GM19395 (cell line): ENCODE data around the gene SLAMF6.
"Not testable (repeated sequence)": the region's sequence is repeated elsewhere in the genome, so short reads cannot be mapped to it uniquely, and the experiment has no call there.

Source experiments
- ATAC-seq: cut with Tn5 transposase; IDR thresholded peaks from one replicate; pipeline ENCODE4 v1.9.1; 2021; ENCODE audit warnings: mild to moderate bottlenecking, moderate library complexity; ENCODE audit not compliant: unreplicated experiment

Gene SLAMF6

DNA sequence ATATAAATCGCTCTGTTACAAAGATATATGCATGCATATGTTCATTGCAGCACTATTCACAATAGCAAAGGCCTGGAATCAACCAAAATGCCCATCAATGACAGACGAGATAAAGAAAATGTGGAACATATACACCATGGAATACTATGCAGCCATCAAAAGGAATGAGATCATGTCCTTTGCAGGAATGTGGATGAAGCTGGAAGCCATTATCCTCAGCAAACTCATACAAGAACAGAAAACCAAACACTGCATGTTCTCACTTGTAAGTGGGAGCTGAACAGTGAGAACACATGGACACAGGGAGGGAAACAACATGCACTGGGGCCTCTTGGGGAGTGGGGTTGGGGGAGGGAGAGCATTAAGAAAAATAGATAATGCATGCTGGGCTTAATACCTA is 5.5 kb downstream of the SLAMF6 start:
- not testable (repeated sequence) for ATAC-seq

DNA sequence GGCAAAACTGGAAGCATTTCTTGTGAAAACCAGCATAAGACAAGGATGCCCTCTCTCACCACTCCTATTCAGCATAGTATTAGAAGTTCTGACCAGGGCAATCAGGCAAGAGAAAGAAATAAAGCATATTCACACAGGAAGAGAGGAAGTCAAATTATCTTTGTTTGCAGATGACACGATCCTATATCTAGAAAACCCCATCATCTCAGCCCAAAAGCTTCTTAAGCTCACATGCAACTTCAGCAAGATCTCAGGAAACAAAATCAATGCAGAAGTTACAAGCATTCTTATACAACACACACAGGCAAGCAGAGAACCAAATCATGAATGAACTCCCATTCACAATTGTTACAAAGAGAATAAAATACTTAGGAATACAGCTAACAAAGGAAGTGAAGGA is 7.1 kb downstream of the SLAMF6 start:
- not testable (repeated sequence) for ATAC-seq

DNA sequence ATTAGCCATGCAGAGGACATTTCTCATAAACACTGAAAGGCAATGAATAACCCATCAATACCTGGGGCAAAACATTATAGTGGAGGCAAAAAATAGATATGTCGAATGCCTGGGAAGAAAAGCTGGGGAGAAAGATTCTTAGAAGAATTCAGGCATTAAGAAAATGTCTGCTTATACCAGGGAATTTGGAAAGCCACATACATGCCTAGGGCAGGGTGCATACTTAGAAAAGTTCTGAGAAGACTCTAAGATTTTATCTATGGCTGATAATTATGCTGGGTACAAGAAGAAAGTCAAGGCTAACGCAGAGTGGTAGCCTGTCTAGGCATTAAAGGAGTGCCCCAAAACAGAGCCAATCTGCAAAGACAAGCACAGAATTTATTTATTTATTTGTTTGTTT is 18.4 kb downstream of the SLAMF6 start:
- ATAC-seq, result no peak

DNA sequence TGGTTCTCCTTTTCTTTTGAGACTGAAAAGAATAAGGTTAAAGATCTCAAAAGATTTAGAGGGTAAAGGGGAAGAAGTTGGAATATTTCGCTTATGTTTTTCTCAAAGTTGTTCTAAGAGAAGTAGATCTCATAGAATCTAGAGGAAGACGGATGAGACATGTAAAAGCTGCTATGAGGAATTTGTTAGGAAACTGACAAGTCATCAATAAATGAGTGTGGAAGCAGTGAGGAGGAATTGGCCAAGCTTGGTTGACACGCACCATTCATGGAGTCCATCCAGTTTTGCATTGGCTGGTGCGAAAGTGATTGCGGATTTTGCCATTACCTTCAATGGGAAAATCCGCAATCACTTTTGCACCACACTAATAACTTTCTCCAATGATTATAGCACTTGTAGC is 20.0 kb downstream of the SLAMF6 start:
- no peak for ATAC-seq

DNA sequence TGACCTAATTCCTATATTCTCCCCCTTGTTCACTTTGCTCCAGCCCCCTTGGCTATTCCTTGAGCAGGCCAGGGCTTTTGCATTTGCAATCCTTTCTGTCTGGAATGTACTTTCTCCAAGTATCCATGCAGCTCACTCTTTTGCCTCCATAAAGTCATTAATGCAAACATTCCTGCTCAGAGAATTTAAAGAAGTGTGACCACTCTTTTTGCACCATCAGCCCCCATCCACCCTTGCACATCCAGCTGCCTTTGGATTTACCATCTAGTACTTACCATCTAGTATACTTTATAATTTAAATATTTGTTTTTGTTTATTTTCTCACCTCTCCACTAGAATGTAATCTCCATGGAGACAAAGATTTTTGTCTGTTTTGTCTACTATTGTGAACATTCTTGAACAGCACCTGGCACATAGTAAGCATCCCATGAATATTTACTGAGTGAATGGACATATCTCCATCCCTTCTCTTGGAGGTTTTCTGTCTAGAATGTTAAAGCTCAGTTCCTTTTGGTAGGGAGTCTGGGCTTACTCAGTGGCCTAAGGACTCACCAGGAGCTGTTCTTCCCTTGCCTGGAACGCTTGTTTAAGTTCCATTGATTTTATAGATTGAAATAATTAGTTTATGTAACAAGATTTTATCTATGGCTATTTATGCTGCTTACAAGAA is 22.6 kb downstream of the SLAMF6 start:
- no peak for ATAC-seq

DNA sequence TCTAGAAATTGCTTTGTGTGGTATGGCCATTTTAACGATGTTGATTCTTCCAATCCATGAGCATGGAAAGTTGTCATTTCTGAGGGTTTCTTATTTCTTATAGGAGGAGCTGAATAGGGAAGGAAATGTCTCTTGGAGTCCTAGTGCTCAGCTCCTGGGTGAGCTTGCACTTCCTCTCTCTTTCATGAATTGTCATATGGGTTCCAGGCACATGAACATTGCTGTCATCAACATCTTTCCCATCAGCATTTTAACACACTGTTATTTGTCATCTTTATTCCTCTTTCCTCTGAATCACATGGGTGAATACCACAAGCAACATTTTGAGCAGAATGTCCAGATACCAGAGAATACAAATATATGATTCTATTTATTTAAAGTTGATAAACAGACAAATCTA is 23.4 kb downstream of the SLAMF6 start:
- no peak for ATAC-seq

DNA sequence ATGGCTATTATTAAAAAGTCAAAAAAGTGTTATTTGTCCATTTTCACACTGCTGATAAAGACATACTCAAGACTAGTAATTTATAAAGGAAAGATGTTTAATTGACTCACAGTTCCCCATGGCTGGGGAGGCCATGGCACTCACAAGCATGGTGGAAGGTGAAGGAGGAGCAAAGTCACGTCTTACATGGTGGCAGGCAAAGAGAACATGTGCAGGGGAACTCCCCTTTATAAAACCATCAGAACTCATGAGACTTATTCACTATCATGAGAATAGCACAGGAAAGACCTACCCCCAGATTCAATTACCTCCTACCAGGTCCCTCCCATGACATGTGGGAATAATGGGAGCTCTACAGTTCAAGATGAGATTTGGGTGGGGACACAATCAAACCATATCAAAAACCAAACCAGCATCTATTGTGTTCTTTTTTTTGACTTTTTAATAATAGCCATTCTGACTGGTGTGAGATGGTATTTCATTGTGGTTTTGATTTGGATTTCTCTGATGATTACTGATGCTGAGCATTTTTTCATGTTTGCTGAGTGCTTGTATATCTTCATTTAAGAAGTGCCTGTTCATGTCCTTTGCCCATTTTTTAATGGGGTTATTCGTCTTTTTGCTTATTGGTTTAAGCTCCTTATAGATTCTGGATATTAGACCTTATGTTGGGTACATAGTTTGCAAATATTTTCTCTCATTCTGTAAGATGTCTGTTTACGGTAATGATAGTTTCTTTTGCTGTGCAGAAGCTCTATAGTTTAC is 24.6 kb downstream of the SLAMF6 start:
- not testable (repeated sequence) for ATAC-seq

DNA sequence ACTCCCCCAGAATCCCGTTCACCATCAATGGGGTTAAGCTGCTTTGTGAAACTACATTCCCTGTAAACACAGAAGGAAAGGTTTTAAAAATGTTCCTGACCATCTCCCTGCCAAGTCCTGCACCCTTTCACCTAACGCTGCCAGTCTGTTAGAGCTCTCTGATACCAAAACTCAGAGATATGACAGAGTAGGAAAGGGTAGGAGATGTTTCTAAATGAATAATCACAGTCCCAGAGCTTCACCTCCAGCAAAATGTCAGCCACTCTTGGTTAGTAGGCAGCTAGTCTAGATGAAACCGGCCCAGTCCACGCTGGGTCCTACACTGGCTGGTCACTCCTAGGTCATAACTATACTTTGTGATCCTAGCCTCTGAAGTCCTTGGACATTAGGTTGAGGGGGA is 26.7 kb downstream of the SLAMF6 start:
- no peak for ATAC-seq

DNA sequence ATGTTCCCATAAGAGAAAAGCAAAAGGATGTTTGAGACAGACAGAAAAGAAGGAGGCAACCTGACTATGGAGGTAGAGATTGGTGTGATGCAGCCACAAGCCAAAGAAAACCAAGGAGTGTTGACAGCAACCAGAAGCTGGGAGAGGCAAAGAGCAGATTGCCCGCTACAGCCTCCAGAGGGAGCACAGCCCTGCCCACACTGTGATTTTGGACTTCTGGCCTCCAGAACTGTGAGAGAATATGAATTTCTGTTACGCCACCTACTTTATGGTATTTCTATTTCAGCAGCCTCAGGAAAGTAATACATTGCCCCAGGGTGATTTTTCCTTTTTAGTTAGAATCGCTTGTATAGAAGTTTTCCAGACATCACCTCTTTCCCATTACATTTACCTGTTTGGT is 28.4 kb downstream of the SLAMF6 start:
- no peak for ATAC-seq

DNA sequence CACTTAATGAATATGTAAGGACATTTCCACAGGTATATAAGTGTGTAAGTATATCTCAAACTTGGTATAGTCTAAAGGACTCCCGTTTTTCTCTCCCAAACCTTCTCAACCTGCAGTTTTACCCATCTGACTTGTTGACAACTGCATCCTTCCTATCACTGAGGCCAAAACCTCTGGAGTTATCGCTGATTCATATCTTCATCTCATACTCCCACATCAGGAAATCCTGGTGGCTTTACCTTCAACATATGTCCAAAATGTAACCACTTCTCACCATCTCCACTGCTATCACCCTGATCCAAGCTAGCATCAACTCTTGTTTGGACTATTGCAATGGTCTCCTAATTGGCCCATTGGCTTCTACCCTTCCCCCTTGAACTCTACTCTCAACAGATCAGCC is 30.4 kb downstream of the SLAMF6 start:
- ATAC-seq, result no peak

DNA sequence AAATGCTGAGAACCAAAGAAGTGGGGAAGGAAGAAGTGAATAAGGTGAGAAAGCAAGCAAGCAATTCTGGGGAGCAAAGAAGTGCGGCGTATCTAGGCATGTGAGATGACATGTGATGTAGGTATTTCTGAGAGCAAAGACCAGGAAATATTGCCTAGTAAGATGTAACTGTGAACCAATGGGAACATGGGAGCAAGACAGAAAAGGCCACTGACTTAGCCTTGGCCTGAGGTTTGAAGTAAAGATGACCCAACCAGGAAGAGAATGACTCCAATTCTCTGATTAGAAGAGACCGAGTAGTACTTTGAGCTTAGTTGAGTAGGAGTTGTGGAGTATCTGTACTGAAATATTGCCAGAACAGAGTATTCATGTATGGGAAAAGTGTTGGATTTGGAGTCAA is 31.1 kb downstream of the SLAMF6 start:
- ATAC-seq, result no peak

DNA sequence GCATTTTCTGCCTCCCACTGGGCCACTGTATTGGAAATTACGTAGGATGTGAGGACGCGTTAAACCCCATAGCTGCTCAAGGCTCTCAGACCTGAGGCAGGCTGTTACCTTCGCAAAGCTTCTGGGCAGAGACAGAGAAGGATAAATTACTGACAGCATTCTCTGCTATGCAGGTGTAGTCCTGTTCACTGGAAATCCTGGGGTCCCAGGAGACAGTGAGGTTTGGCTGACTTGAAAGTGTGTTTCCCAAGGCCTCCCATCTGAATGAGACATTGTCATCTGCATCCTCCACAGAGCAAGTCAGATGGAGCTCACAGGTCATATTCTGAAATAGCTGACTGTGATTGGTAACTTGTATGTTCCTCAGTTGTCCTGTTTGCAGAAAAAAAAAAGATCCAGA is 32.0 kb downstream of the SLAMF6 start:
- ATAC-seq, result no peak

DNA sequence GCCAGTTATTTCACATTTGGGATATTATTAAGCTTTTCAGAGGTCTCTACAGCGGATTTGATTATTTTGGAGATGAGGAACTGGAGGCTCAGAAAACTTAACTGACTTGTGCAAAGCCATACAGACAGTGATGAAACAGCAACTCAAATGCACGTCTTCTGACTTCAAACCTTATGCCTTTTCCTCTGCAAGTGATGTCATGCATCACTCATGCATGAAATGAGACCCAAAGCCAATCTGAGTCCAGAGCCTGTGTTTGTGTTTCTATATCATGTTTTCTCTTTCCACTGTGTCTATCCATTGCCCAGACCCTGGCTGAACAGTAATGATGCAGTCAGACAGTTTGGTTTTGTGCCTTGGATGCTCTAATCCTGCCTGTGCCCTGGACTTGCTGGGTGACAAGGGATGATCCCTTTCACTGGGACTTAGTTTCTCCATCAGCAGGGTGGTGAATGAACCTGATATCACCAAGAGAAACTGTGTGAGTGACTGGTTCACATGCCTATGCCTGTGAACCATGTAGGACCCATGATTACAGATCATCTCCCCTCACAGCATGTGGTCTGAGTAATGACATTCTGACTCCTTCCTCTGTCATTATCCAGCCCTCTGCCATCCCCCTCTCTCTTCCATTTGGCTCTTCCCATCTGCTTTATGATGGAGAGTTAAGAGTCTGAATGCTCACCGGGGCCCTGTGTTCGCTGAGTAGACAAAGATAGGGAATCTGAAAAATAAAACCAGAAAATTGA is 33.4 kb downstream of the SLAMF6 start:
- no peak for ATAC-seq

DNA sequence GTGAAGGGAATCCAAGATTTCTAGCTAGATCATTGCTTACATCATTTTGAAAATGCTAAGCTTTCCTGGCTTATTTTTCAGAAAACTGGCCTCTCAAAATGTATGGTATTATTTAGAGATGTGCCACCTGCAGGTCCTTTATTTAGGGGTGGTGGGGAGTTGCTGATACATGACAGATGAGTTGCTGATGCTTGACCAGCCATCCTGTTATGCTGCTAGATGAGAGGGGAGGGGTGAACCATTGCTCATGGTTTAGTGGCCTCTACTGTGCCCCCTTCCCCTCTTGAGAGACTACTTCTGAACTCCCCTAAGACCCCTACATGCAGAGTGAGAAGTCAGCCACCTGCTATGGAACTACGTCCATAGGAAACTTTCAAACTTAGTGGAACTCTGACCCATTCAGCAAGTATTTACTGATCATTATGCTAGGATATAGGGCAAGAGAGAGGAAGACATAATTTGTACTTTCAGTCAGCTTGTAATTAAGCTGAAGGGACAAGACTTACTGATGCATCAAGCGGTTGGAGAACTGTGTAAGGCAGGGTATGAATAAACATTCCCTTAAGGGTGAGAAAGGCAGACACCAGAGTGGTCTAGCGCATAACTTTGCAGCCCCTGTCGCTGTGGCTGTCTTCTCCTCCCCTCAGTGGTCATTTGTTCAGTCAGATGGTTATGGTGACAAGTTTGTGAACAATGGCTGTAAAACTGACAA is 34.6 kb downstream of the SLAMF6 start:
- no peak for ATAC-seq

DNA sequence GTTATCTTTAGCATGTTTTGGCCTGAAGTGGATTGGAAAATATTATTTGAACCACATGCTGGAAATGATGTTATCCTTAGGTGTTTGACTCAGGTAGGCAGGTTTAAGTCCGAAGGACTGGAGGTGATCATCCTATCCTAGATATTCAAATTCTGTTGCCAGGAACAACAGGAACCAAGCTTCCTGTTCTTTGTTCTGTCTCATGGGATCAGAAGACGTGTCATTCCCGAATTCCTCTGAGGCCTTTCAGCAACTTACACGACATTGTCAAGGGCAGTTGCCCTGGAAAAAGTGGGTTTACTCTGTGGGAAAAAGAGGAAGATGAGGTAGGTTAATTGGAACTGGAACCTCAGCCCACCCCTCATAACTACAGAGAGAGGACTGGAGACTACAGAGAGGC is 36.6 kb downstream of the SLAMF6 start:
- no peak for ATAC-seq

DNA sequence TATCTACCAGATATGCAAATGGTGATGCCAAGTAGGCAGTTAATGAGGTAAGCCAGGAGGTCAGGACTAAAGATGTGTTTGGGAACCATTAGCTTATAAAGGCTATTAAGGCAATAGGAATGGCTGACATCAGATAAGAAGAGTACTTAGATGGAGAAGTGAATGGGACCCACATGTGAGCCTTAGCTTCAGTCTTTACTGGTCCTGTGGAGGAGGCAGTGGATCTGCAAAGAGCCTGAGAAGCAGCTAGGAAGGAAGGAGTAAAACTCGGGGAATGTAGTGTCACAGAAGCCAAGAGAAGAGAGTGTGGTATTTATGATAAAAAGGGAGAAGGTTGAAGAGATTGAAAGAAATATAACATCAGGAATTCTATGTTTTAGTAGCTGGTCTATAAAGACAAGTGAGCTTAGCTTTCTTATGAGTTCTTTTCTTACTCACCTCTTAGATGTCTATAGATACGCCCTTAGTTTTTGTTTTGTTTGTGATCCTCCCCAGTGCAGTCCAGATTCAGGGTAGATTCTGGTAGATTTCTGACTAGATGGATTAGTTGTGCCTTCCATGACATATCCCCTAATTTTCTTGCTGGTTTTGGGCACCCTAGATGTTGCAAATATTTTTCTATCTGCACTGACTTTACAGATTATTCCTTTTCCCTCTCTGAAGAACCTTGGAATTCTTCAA is 39.4 kb downstream of the SLAMF6 start:
- ATAC-seq, result no peak

DNA sequence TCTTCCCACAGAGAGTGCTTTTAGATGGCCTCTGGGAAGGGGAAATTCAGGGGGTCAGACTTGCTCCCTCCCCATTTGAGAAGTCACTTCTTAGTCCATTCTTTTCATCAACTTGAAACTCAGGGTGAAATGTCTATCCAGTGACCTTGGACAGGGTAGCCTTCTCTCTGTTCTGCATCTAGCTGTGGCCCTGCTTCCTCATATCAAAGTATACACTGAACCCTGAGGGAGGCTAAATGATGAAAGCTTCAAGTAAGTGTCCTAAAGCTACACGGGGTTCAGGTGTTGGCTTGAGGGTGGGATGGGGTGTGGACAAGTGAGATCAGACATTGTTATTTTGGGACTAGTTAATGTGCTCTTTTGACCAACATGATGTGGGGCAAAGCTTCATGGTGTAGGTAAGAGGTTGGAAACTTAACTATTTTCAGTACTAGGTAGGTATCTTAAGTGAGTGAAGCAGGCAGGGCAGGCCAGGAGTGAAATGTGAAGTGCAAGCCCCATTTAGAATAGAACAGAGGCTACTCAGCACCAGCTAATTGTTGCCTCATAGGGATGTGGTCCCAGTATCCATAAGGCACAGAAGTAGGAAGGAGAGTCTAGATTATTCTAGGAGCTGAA is 41.0 kb downstream of the SLAMF6 start:
- no peak for ATAC-seq

DNA sequence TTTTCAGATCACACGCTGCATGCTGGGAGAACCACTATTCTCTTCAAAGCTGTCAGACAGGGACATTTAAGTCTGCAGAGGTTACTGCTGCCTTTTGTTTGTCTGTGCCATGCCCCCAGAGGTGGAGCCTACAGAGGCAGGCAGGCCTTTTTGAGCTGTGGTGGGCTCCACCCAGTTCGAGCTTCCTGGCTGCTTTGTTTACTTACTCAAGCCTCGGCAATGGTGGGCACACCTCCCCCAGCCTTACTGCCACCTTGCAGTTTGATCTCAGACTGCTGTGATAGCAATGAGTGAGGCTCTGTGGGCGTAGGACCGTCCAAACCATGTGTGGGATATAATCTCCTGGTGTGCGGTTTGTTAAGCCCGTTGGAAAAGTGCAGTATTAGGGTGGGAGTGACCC is 42.3 kb downstream of the SLAMF6 start:
- not testable (repeated sequence) for ATAC-seq

DNA sequence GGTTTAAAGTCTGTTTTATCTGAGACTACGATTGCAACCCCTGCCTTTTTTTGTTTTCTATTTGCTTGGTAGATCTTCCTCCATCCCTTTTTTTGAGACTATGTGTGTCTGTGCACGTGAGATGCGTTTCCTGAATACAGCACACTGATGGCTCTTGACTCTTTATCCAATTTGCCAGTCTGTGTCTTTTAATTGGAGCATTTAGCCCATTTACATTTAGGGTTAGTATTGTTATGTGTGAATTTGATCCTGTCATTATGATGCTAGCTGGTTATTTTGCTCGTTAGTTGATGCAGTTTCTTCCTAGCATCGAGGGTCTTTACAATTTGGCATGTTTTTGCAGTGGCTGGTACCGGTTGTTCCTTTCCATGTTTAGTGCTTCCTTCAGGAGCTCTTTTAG is 44.0 kb downstream of the SLAMF6 start:
- not testable (repeated sequence) for ATAC-seq
